Measurements from ENCODE around the gene KCNK2.

The KCNK2 gene

GRCh38 chr1:215114154-215114933, 31.8 kb downstream of the KCNK2 start:
- no peak for DNase-seq (ENCODE audit: low spot score)
- TF ChIP-seq CTCF (IDR thresholded peaks at IDR 0.05; ENCODE audit: extremely low read depth, missing control alignments) = no peak

- no peak for TF ChIP-seq CTCF (IDR thresholded peaks at IDR 0.05; ENCODE audit: extremely low read depth, missing control alignments)
- no peak for DNase-seq (ENCODE audit: low spot score)
Measured at GRCh38 chr1:215115760-215116159, 33.2 kb downstream of the KCNK2 start.

GRCh38 chr1:215118081-215118480, 35.5 kb downstream of the KCNK2 start:
- TF ChIP-seq CTCF (IDR thresholded peaks at IDR 0.05; ENCODE audit: extremely low read depth, missing control alignments) = no peak
- DNase-seq (ENCODE audit: low spot score) = no peak

GRCh38 chr1:215119056-215119455, 36.5 kb downstream of the KCNK2 start:
- no peak for DNase-seq (ENCODE audit: low spot score)
- TF ChIP-seq CTCF (IDR thresholded peaks at IDR 0.05; ENCODE audit: extremely low read depth, missing control alignments) = no peak

DNA sequence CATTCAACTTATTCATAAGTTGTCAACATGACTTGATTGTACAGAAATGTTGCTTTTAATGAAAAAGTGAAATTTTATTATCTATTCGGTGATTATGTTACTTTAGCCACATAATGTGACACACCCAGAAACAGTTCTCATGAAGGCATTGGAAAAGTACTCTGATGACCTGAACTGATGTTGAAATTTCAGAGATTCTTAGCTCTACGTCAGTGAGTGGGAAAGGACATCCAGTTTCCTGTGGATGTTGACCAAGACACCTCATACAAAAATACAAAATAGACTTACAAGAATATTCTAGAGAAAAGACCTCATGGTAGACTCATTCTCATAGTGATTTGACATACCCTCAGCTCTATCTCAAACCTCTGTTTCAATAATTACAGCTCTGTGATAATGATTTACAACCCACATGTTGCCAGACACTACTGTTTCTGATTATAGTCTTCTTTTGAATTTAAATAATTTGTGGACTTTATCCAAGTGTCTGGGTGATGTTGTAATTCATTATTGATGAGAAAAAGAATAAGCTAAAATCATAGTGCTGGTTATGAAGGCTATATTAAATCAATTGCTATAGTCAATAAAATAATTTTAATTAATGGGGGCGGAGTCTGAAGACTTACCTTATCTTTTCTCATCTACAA, 37.3 kb downstream of the KCNK2 start:
- TF ChIP-seq CTCF (IDR thresholded peaks at IDR 0.05; ENCODE audit: extremely low read depth, missing control alignments) = no peak
- DNase-seq (ENCODE audit: low spot score) = no peak

- DNase-seq (ENCODE audit: low spot score) = no peak
- no peak for TF ChIP-seq CTCF (IDR thresholded peaks at IDR 0.05; ENCODE audit: extremely low read depth, missing control alignments)
Measured at GRCh38 chr1:215128504-215128903, 46.0 kb downstream of the KCNK2 start.

GRCh38 chr1:215131291-215131690, 48.8 kb downstream of the KCNK2 start:
- no peak for DNase-seq (ENCODE audit: low spot score)
- no peak for TF ChIP-seq CTCF (IDR thresholded peaks at IDR 0.05; ENCODE audit: extremely low read depth, missing control alignments)
